Heart left ventricle (tissue), 16 donors: ENCODE measurements around the gene STK32C. TPM values are rescaled to one million over a fixed set of nuclear protein-coding genes. Genes with fewer than 3 reads are reported as not detected.

Source experiments
- ATAC-seq, 4 donors: fragments of 200-7000 bp; cut with Tn5 transposase; one replicate each; pipeline ENCODE4 v1.9.1; 2020 to 2022; ENCODE audit warnings: moderate library complexity in 4 of 4, mild to moderate bottlenecking in 3 of 4, moderate number of reproducible peaks in 1 of 4
- DNase-seq, 5 donors: peaks; one replicate each; pipeline ENCODE4 v3.0.0-alpha.2; 2020
- H3K27ac ChIP-seq, 12 donors: fragments of 200-600 bp; sonication (generic) in 4 of 12; one replicate each; pipeline versions ENCODE4 v1.5.0 to v1.8.0; 2016 to 2022; ENCODE audit warnings: mild to moderate bottlenecking in 2 of 12
- H3K27me3 ChIP-seq, 9 donors: fragments of 200-600 bp; sonication (generic) in 2 of 9; one replicate each; pipeline versions ENCODE4 v1.5.1 to v1.8.0; 2016 to 2022; ENCODE audit warnings: mild to moderate bottlenecking in 3 of 9
- H3K36me3 ChIP-seq, 9 donors: fragments of 200-600 bp; sonication (generic) in 2 of 9; one replicate each; pipeline versions ENCODE4 v1.5.0 to v1.8.0; 2018 to 2022; ENCODE audit warnings: mild to moderate bottlenecking in 2 of 9
- H3K4me1 ChIP-seq, 12 donors: fragments of 200-600 bp; sonication (generic) in 4 of 12; one replicate each; pipeline versions ENCODE4 v1.5.0 to v1.8.0; 2016 to 2022; ENCODE audit warnings: mild to moderate bottlenecking in 3 of 12
- H3K4me3 ChIP-seq, 12 donors: fragments of 200-600 bp; sonication (generic) in 4 of 12; one replicate each; pipeline versions ENCODE4 v1.5.0 to v1.8.0; 2017 to 2022; ENCODE audit warnings: mild to moderate bottlenecking in 9 of 12, moderate library complexity in 4 of 12
- H3K9me3 ChIP-seq, 12 donors: fragments of 200-600 bp; sonication (generic) in 4 of 12; one replicate each; pipeline versions ENCODE4 v1.5.0 to v1.8.0; 2016 to 2022; ENCODE audit warnings: mild to moderate bottlenecking in 1 of 12
- POLR2A ChIP-seq, 2 donors: fragments of 450-650 bp; IDR thresholded peaks; one replicate each; pipeline ENCODE4 v1.6.1; 2017; ENCODE audit warnings: antibody characterized with exemption in 2 of 2, mild to moderate bottlenecking in 2 of 2, moderate library complexity in 2 of 2
- WGBS, 4 donors: extraction: QIAGEN DNeasy Blood & Tissue Kit in 2 of 4; methylation state at CpG; one replicate each; pipeline versions ENCODE4 v1.1.5 to v1.1.7; 2013 to 2018; 5-methylcytosine and 5-hydroxymethylcytosine counted together
- intact Hi-C, 10 donors: fragments of 100-400 bp; cut with DNase I; formaldehyde crosslinking; loops; one replicate each; pipeline versions ENCODE4 v1.11.1 to v1.14.2; 2022
- polyA plus RNA-seq, 2 donors: library from polyadenylated mRNA; stranded (reverse); fragments of 200-250 nt; gene quantifications; one replicate each; pipeline ENCODE4 v1.2.3, GENCODE V29; 2013
- total RNA-seq, 9 donors: library from RNA; depleted of rRNA in 2 of 9; stranded (reverse); fragments of >200 nt in 2 of 9; fragmentation: NEBNext Ultra II Directional in 3 of 9; extraction: Animal tissue kit (Norgen Biotek cat#: 25700) in 3 of 9; gene quantifications; one replicate each; pipeline versions ENCODE4 v1.1.0 to v1.2.4, GENCODE V29; 2016 to 2023
- TF ChIP-seq, protein P1 (sequence below), 12 donors: fragments of 200-600 bp; sonication (generic) in 4 of 12; IDR thresholded peaks; one replicate each; pipeline versions ENCODE4 v1.5.0 to v1.8.0; 2018 to 2022; ENCODE audit warnings: antibody characterized with exemption in 12 of 12, mild to moderate bottlenecking in 5 of 12
- donor health status: ischemic (EF 13 %, LVEDD 7.1; RV severe dilation, severe dysfunction).
- donor health status: healthy with polysubstance abuse.
- donor health status: DM: no; HTN: yes; CAD: no.
- donor health status: DM: no; HTN: no; CAD: no.
- donor health status: ischemic (EF 25% LVEDD 6.9; RV normal size, moderate dysfunction).
- donor health status: ischemic (EF 25% LVEDD 5.7; RV mildly dilated, moderate dysfunction).
- donor health status: healthy.
- donor health status: DM: yes; HTN: yes; CAD: no.
- donor health status: ischemic (EF 35%, LVEDD 5.7; RV mildly dilated, moderate dysfunction).
- donor health status: nonischemic (EF 11% LVEDD 7.7; RV severe dilation, severe dysfunction).
- donor health status: DM: yes; HTN: yes; CAD: no.
- donor health status: PGD.
- donor health status: ischemic (EF 29% LVEDD 5.4; RV normal size, mild dysfunction).
- donor health status: nonischemic (EF 23%, LVEDD 6.1; RV moderate dilation, normal function).

Gene STK32C
- total and polyA plus RNA-seq, 11 donors: 3.8 to 9.8 (median 6.2) TPM

DNA sequence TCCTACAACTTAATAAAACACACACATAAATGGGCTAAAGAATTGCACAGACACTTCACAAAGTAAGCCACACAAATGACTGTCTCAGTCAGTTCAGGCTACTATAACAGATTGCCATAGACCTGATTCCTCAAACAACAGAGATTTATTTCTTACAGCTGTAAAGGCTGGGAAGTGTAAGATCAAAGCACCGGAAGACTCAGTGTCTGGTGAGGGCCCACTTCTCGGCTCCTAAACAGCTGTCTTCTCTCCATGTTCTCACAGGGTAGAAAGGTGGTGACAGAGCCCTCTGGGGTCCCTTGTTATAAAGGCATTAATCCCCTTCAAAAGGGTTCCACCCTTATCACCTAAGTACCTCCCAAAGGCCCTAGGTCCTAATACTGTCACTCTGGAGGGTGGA is 18.3 kb downstream of the STK32C start:
- ATAC-seq: no peak
- Histone ChIP-seq H3K27me3 (no peaks in the 10 kb centered on the region), H3K27ac (no peak overlapping the region), H3K36me3 (no peaks in the 10 kb centered on the region), H3K4me1 (peaks cover 0 to 7% (median 0%) of the 10 kb centered on the region in 12 donors), H3K9me3 (peaks cover 0 to 23% (median 4%) of the 10 kb centered on the region in 12 donors), H3K4me3 (no peak overlapping the region)
- 64 to 87% (median 80%) methylated on average over 2 of the region's 2 CpGs for WGBS, 4 donors
- peak in 1 of 5 donors; percentile 3 for DNase-seq
- TF ChIP-seq, protein P1, sequence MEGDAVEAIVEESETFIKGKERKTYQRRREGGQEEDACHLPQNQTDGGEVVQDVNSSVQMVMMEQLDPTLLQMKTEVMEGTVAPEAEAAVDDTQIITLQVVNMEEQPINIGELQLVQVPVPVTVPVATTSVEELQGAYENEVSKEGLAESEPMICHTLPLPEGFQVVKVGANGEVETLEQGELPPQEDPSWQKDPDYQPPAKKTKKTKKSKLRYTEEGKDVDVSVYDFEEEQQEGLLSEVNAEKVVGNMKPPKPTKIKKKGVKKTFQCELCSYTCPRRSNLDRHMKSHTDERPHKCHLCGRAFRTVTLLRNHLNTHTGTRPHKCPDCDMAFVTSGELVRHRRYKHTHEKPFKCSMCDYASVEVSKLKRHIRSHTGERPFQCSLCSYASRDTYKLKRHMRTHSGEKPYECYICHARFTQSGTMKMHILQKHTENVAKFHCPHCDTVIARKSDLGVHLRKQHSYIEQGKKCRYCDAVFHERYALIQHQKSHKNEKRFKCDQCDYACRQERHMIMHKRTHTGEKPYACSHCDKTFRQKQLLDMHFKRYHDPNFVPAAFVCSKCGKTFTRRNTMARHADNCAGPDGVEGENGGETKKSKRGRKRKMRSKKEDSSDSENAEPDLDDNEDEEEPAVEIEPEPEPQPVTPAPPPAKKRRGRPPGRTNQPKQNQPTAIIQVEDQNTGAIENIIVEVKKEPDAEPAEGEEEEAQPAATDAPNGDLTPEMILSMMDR (IDR thresholded peaks at IDR 0.05): no peak
- no peak for TF ChIP-seq POLR2A (IDR thresholded peaks at IDR 0.05)
- intact Hi-C loops: no loop called here

- no peak overlapping the region for H3K27ac ChIP-seq
- ATAC-seq: no peak
- H3K4me3 ChIP-seq: no peak overlapping the region
- TF ChIP-seq, protein P1 (IDR thresholded peaks at IDR 0.05): no peak
- no peak for TF ChIP-seq POLR2A (IDR thresholded peaks at IDR 0.05)
- intact Hi-C loops: no loop called here
- H3K9me3 ChIP-seq: peaks cover 0 to 12% (median 4%) of the 10 kb centered on the region in 12 donors
- WGBS, 4 donors: 79 to 85% (median 79%) methylated on average over 19 to 24 of the region's 24 CpGs
- DNase-seq: peak in 2 of 5 donors; percentile 8 to 48
- H3K27me3 ChIP-seq: peaks cover 0 to 21% (median 0%) of the 10 kb centered on the region in 9 donors
- H3K36me3 ChIP-seq: no peaks in the 10 kb centered on the region
- peaks cover 0 to 7% (median 0%) of the 10 kb centered on the region in 12 donors for H3K4me1 ChIP-seq
Observed at GRCh38 chr10:132283604-132284382, 24.0 kb downstream of the STK32C start.

DNA sequence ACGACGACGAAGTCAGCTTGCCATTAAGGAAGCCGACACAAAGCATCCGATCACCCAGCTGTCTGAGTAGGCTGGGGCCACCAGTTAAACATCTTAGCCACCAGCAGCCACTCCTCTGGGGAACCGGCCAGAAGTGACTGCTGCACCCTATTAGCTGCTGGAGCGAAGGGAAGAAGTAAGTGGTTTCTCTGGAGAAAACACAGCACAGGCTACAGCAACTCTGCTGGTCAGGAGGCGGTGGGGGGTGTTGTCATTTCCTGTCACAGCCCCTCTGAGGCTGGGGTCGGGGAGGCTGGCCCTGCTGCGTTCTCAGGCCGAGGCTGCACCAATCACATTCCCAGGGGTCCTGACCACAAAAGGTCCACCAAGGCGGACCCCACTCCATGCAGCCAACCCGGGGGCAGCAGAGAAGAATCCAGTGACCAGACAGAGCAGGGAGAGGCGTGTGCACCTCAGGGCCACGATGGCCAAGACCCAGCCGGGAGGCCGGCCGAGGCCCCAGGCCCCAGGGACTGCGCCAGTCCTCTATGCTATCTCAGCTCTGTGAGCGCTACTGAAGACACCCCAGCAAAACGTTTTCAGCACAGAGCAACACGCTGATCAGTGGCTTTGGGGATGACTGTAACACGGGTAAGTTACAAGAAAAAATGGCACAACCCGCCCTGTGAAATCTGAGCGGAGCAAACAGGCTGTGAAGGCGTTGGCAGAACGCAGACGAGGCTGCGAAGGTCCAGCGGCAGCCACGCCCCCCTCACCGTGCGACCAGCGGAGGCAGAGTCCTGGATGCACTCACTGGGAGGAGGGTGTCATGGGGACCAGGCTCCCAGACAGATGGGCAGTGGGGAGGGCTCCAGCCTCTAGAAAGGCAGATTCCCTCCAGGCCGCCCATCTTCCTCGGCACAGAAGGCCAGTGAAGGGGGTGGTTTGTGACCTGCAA is 24.8 kb downstream of the STK32C start:
- peak in 2 of 5 donors; percentile 18 to 33 for DNase-seq
- no peaks in the 10 kb centered on the region for H3K36me3 ChIP-seq
- TF ChIP-seq, protein P1 (IDR thresholded peaks at IDR 0.05): no peak
- no peak for TF ChIP-seq POLR2A (IDR thresholded peaks at IDR 0.05)

More for the DNA sequence above, 24.8 kb downstream of the STK32C start:
- Histone ChIP-seq H3K4me3 (no peak overlapping the region), H3K9me3 (peaks cover 0 to 4% (median 0%) of the 10 kb centered on the region in 12 donors), H3K27me3 (peaks cover 0 to 21% (median 0%) of the 10 kb centered on the region in 9 donors), H3K27ac (no peak overlapping the region), H3K4me1 (peaks cover 0 to 7% (median 0%) of the 10 kb centered on the region in 12 donors)
- ATAC-seq: no peak
- 47 to 60% (median 54%) methylated on average over 29 to 36 of the region's 36 CpGs for WGBS, 4 donors
- intact Hi-C loops: no loop called here
